Fibroblast of upper back skin (primary cell): ENCODE results near the gene HNRNPC.
"Not testable (repeated sequence)": the region's sequence is repeated elsewhere in the genome, so short reads cannot be mapped to it uniquely, and the experiment has no call there.

Experiments
- DNase-seq: peaks from one replicate; pipeline ENCODE4 v3.0.0-alpha.2; 2013

Gene HNRNPC

GRCh38 chr14:21268617-21269251, 508 bp downstream of the HNRNPC start:
- peak; percentile 61 for DNase-seq

GRCh38 chr14:21267886-21268616, 1.2 kb downstream of the HNRNPC start:
- DNase-seq, result peak; percentile 11

GRCh38 chr14:21267431-21267845, 1.8 kb downstream of the HNRNPC start:
- DNase-seq, result no peak

GRCh38 chr14:21264025-21264801, 5.0 kb downstream of the HNRNPC start:
- peak; percentile 89 for DNase-seq

GRCh38 chr14:21263284-21264024, 5.8 kb downstream of the HNRNPC start:
- DNase-seq, result peak; percentile 55

- no peak for DNase-seq
Observed at GRCh38 chr14:21262410-21262809, 6.8 kb downstream of the HNRNPC start.

GRCh38 chr14:21261824-21262223, 7.4 kb downstream of the HNRNPC start:
- no peak for DNase-seq

- no peak for DNase-seq
Observed at GRCh38 chr14:21258889-21259787, 10.1 kb downstream of the HNRNPC start.

- DNase-seq, result no peak
Observed at GRCh38 chr14:21258005-21258888, 11.0 kb downstream of the HNRNPC start.

- peak; percentile 16 for DNase-seq
Observed at GRCh38 chr14:21257394-21257909, 11.8 kb downstream of the HNRNPC start.

- no peak for DNase-seq
Observed at GRCh38 chr14:21256539-21257393, 12.5 kb downstream of the HNRNPC start.

- not testable (repeated sequence) for DNase-seq
Observed at GRCh38 chr14:21256102-21256447, 13.2 kb downstream of the HNRNPC start.

GRCh38 chr14:21255385-21256101, 13.7 kb downstream of the HNRNPC start:
- peak; percentile 68 for DNase-seq

GRCh38 chr14:21252149-21252548, 17.1 kb downstream of the HNRNPC start:
- DNase-seq, result no peak

- DNase-seq, result no peak
Observed at GRCh38 chr14:21251215-21251614, 18.0 kb downstream of the HNRNPC start.

- DNase-seq, result no peak
Observed at GRCh38 chr14:21248739-21249411, 20.4 kb downstream of the HNRNPC start.

- DNase-seq, result no peak
Observed at GRCh38 chr14:21248338-21248737, 20.9 kb downstream of the HNRNPC start.

GRCh38 chr14:21245813-21246212, 23.4 kb downstream of the HNRNPC start:
- no peak for DNase-seq
